ENCODE data around the gene LPCAT1. TPM values are rescaled to one million over a fixed set of nuclear protein-coding genes. Genes with fewer than 3 reads are reported as not detected.
"Not testable (repeated sequence)": the region's sequence is repeated elsewhere in the genome, so short reads cannot be mapped to it uniquely, and the experiment has no call there.

LPCAT1 gene
- total RNA-seq, 6 experiments from 2014 or later = 37.5 to 53.5 (median 44.1) TPM

DNA sequence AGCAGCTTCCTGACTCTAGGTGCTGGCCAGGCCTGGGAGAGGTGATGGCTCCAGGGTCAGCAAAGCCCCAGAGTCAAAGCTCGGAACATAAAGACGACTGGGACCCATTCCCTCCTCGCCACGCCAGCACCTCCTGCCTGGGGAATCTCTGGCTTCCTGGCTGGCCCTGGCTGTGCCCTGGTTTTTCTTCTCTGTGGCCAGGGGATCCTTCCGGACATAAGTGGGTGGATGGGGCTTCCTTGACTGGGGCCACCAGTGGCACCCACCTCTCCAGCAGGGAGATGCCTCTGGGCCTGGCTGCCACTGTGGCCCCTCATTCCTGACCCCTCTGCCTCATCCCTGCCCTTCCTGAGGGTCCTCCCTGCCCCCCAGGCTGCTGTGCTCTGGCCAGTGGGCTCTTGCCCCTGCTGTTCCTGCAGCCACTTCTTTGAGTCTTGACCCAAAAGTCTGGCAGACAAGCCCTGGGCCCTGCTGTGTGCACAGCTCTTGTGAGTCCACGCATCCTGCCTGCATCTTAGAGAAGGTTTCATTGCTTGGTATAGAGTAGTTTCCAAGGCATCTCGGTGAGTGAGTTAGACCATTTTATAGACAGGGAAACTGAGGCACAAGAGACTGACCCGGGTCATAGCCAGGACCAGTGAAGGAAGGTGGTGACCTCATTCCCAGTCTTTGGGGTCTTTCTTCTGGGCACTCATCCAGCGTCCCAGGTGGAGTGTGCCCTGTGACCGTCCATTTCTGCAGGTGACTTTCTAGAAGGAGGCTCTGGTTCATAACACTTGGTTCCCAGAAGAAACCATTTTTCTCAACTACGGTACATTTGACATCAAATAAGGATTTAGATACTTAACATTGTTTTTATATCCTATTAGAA is 17.3 kb upstream of the LPCAT1 start:
- TF ChIP-seq, protein P1, sequence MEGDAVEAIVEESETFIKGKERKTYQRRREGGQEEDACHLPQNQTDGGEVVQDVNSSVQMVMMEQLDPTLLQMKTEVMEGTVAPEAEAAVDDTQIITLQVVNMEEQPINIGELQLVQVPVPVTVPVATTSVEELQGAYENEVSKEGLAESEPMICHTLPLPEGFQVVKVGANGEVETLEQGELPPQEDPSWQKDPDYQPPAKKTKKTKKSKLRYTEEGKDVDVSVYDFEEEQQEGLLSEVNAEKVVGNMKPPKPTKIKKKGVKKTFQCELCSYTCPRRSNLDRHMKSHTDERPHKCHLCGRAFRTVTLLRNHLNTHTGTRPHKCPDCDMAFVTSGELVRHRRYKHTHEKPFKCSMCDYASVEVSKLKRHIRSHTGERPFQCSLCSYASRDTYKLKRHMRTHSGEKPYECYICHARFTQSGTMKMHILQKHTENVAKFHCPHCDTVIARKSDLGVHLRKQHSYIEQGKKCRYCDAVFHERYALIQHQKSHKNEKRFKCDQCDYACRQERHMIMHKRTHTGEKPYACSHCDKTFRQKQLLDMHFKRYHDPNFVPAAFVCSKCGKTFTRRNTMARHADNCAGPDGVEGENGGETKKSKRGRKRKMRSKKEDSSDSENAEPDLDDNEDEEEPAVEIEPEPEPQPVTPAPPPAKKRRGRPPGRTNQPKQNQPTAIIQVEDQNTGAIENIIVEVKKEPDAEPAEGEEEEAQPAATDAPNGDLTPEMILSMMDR (IDR thresholded peaks at IDR 0.05) = no peak
- Mint-ChIP-seq H3K27ac (no peak overlapping the region), H3K9me3 (no peaks in the 10 kb centered on the region), H3K27me3 (ENCODE audit: insufficient read depth) (peaks cover 3% of the 10 kb centered on the region), H3K36me3 (ENCODE audit: low read depth) (no peaks in the 10 kb centered on the region), H3K4me3 (no peak overlapping the region), H3K4me1 (ENCODE audit: low read depth) (peaks cover 27% of the 10 kb centered on the region)
- DNase-seq = no peak

DNA sequence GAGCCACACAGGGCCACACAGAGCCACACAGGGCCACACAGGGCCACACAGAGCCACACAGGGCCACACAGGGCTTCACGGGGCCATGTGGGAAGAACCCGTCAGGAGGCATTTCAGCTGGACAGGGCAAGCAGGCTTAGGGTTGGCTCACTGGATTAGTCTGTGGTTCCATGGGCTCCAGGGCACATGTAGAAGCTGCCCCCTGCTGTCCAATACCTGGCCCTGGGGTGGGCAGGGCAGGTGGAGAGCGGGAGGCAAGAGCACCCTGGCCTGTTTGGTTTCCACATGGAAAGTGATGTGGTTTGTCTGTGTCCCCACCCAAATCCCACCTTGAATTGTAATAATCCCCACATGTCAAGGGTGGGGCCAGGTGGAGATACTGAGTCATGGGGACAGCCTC is 16.4 kb upstream of the LPCAT1 start:
- Mint-ChIP-seq H3K27me3 (ENCODE audit: insufficient read depth) (peaks cover 3% of the 10 kb centered on the region), H3K27ac (no peak overlapping the region), H3K36me3 (ENCODE audit: low read depth) (no peaks in the 10 kb centered on the region), H3K4me3 (no peak overlapping the region), H3K4me1 (ENCODE audit: low read depth) (peaks cover 30% of the 10 kb centered on the region), H3K9me3 (no peaks in the 10 kb centered on the region)
- no peak for DNase-seq
- TF ChIP-seq, protein P1 (IDR thresholded peaks at IDR 0.05) = peak; percentile 16; the same call in 1 of the 2 replicates

DNA sequence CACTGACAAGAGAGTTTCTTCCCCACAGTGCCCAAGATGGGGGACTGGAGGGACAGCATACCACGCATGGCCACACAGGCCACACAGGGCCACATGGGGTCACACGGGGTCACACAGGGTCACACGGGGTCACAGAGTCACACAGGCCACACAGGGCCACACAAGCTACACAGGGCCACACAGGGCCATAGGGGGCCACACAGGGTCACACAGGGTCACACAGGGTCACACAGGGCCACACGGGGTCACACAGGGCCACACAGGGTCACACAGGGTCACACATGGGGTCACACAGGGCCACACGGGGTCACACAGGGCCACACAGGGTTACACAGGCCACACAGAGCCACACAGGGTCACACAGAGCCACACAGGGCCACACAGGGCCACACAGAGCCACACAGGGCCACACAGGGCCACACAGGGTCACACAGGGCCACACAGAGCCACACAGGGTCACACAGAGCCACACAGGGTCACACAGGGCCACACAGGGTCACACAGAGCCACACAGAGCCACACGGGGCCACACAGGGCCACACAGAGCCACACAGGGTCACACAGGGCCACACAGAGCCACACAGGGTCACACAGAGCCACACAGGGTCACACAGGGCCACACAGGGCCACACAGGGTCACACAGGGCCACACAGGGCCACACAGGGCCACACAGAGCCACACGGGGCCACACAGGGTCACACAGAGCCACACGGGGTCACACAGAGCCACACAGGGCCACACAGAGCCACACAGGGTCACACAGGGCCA is 15.8 kb upstream of the LPCAT1 start:
- H3K9me3 Mint-ChIP-seq; H3K36me3 Mint-ChIP-seq (ENCODE audit: low read depth); DNase-seq; H3K27me3 Mint-ChIP-seq (ENCODE audit: insufficient read depth); H3K27ac Mint-ChIP-seq; H3K4me3 Mint-ChIP-seq: not testable (repeated sequence)
- peaks cover 30% of the 10 kb centered on the region for H3K4me1 Mint-ChIP-seq (ENCODE audit: low read depth)

- Mint-ChIP-seq H3K36me3 (ENCODE audit: low read depth) (no peaks in the 10 kb centered on the region), H3K27ac (no peak overlapping the region)
- DNase-seq = no peak
Observed at GRCh38 chr5:1538741-1539392, 15.1 kb upstream of the LPCAT1 start.

DNA sequence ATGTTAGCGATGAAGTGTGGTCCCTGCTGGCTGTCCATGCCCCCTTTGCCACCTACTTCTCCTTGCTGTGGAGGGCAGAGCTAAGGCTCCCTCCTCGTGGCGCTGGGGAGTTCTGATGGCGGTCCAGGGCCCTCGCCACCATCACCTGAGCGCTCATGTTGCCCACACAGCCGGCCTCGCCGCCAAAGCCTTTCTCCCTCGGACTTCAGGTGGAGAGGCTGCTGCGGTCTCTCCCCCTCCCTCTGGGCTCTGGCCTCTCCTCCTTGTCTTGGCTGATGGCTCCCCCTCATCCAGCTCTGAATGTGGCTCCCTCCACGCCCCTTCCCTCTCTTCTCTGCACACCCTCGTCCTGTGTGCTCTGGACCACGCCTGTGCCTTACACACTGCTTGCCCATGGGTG is 14.5 kb upstream of the LPCAT1 start:
- peaks cover 12% of the 10 kb centered on the region for H3K27me3 Mint-ChIP-seq (ENCODE audit: insufficient read depth)
- no peak for DNase-seq
- no peak overlapping the region for H3K4me3 Mint-ChIP-seq
- peaks cover 30% of the 10 kb centered on the region for H3K4me1 Mint-ChIP-seq (ENCODE audit: low read depth)
- H3K36me3 Mint-ChIP-seq (ENCODE audit: low read depth) = no peaks in the 10 kb centered on the region
- H3K27ac Mint-ChIP-seq = no peak overlapping the region
- TF ChIP-seq, protein P1 (IDR thresholded peaks at IDR 0.05) = no peak
- H3K9me3 Mint-ChIP-seq = no peaks in the 10 kb centered on the region

More at GRCh38 chr5:1538741-1539392, 15.1 kb upstream of the LPCAT1 start:
- H3K27me3 Mint-ChIP-seq (ENCODE audit: insufficient read depth) = peaks cover 9% of the 10 kb centered on the region
- TF ChIP-seq, protein P1 (IDR thresholded peaks at IDR 0.05) = no peak
- peaks cover 30% of the 10 kb centered on the region for H3K4me1 Mint-ChIP-seq (ENCODE audit: low read depth)
- no peaks in the 10 kb centered on the region for H3K9me3 Mint-ChIP-seq
- H3K4me3 Mint-ChIP-seq = no peak overlapping the region
